Spleen (tissue), 7 donors: ENCODE measurements around the gene TRAFD1.

Experiments
- POLR2A ChIP-seq, 3 donors: fragments of 450-650 bp; IDR thresholded peaks; one replicate each; pipeline ENCODE4 v1.5.1; 2017; ENCODE audit warnings: antibody characterized with exemption in 3 of 3, mild to moderate bottlenecking in 1 of 3
- TF ChIP-seq, protein P1 (sequence below), 11 experiments: fragments of 200-600 bp in 7 of 11; fragments of 450-650 bp in 4 of 11; sonication (generic) in 4 of 11; IDR thresholded peaks in 8 of 11; conservative IDR thresholded peaks in 3 of 11; 1 replicate in 7 of 11; 2 replicates in 4 of 11; pipeline versions ENCODE4 v1.4.0 to v1.8.0; 2016 to 2021; ENCODE audit warnings: antibody characterized with exemption in 11 of 11, inconsistent platforms in 4 of 11, mild to moderate bottlenecking in 1 of 11
- donor health status: DM: no; HTN: no; CAD: no; lungs with moderate emphysema.
- donor health status: DM: no; HTN: no; CAD: no.
- donor health status: DM: no; HTN: no; CAD: no.

GRCh38 chr12:112163471-112163991 lies 38.2 kb downstream of the TRAFD1 start:
- TF ChIP-seq, protein P1, sequence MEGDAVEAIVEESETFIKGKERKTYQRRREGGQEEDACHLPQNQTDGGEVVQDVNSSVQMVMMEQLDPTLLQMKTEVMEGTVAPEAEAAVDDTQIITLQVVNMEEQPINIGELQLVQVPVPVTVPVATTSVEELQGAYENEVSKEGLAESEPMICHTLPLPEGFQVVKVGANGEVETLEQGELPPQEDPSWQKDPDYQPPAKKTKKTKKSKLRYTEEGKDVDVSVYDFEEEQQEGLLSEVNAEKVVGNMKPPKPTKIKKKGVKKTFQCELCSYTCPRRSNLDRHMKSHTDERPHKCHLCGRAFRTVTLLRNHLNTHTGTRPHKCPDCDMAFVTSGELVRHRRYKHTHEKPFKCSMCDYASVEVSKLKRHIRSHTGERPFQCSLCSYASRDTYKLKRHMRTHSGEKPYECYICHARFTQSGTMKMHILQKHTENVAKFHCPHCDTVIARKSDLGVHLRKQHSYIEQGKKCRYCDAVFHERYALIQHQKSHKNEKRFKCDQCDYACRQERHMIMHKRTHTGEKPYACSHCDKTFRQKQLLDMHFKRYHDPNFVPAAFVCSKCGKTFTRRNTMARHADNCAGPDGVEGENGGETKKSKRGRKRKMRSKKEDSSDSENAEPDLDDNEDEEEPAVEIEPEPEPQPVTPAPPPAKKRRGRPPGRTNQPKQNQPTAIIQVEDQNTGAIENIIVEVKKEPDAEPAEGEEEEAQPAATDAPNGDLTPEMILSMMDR (IDR thresholded peaks at IDR 0.05 in 8 of 11, conservative IDR thresholded peaks at IDR 0.05 in 3 of 11), result no peak
- no peak for TF ChIP-seq POLR2A (IDR thresholded peaks at IDR 0.05)
